K562 (cell line): Measurements from ENCODE around the gene NTM. TPM values are rescaled to one million over a fixed set of nuclear protein-coding genes. Genes with fewer than 3 reads are reported as not detected.

Experiments
- ATAC-seq: fragments of 200-7000 bp; cut with Tn5 transposase; 3 replicates; pipeline ENCODE4 v1.9.1; 2020; ENCODE audit warnings: moderate library complexity
- BruUV-seq: library from RNA; stranded (reverse); fragments of 400-500 nt; replicated peaks from 2 replicates; lab custom pipeline; 2021; lab: Mats Ljungman, UMichigan
- CTCF ChIA-PET: fragments of 300-600 bp; formaldehyde crosslinking; extraction: SDS; loops from one replicate; lab custom pipeline; 2021; ENCODE audit warnings: low intra/inter-chr PET ratio; lab: Yijun Ruan, JAX
- POLR2A ChIA-PET: fragments of 300-600, 350-650 bp; sonication (Branson Sonifier 250); formaldehyde crosslinking; extraction: SDS; loops from one replicate; lab custom pipeline; 2021; ENCODE audit warnings: antibody characterized with exemption, inconsistent platforms; lab: Yijun Ruan, JAX
- DNase-seq, 4 experiments: peaks; one replicate each; pipeline versions ENCODE4 v3.0.0 to v3.0.0-alpha.2; 2011 to 2018; ENCODE audit warnings: low spot score in 3 of 4, mixed read lengths in 3 of 4; ENCODE audit errors: extremely low read depth in 1 of 4
- FAIRE-seq: peaks from 2 replicates; lab custom pipeline; 2011; peaks lifted over from hg19 to GRCh38; lab: Jason Lieb, UNC
- H2AFZ ChIP-seq: 2 replicates; pipeline ENCODE4 v1.6.0; 2011; ENCODE audit warnings: low read depth, low read length, control low read depth, inconsistent platforms
- H3K27ac ChIP-seq: fragments of 200-600 bp; 3 replicates; pipeline ENCODE4 v1.8.0; 2011; ENCODE audit warnings: low read depth, mild to moderate bottlenecking, control low read depth, inconsistent platforms, low read length, moderate library complexity, mixed read lengths; ENCODE audit errors: extremely low read depth
- H3K27me3 ChIP-seq, 2 experiments: fragments of 300-600 bp in 1 of 2; 2 replicates in 1 of 2; 3 replicates in 1 of 2; pipeline versions ENCODE4 v1.6.0 to v1.8.0; 2011; ENCODE audit warnings: inconsistent platforms in 2 of 2, low read length in 2 of 2, mild to moderate bottlenecking in 1 of 2, mixed read lengths in 1 of 2, moderate library complexity in 1 of 2; ENCODE audit not compliant: control insufficient read depth in 2 of 2, insufficient read depth in 2 of 2
- H3K36me3 ChIP-seq: fragments of 300-600 bp; 3 replicates; pipeline ENCODE4 v1.8.0; 2011; ENCODE audit warnings: mild to moderate bottlenecking, low read length, inconsistent platforms; ENCODE audit not compliant: control insufficient read depth, insufficient read depth
- H3K4me1 ChIP-seq, 2 experiments: fragments of 200-600 bp in 1 of 2; replicated peaks in 1 of 2; 2 replicates in 1 of 2; 3 replicates in 1 of 2; pipeline versions ENCODE4 v1.5.1 to v1.8.0; 2011; ENCODE audit warnings: inconsistent platforms in 2 of 2, low read length in 2 of 2, mild to moderate bottlenecking in 1 of 2, mixed read lengths in 1 of 2, moderate library complexity in 1 of 2; ENCODE audit not compliant: control insufficient read depth in 2 of 2, insufficient read depth in 2 of 2
- H3K4me2 ChIP-seq: 2 replicates; pipeline ENCODE4 v1.6.1; 2011; ENCODE audit warnings: low read length, control low read depth, inconsistent platforms, mixed read lengths; ENCODE audit not compliant: insufficient read depth
- H3K4me3 ChIP-seq: fragments of 200-600 bp; sonication (generic), shearing (Covaris generic); 2 replicates; pipeline ENCODE4 v1.5.1; 2016; ENCODE audit warnings: control low read depth, inconsistent platforms
- H3K79me2 ChIP-seq: fragments of 200-600 bp; 3 replicates; pipeline ENCODE4 v1.8.0; 2011; ENCODE audit warnings: low read length, inconsistent platforms; ENCODE audit not compliant: control insufficient read depth, insufficient read depth
- H3K9ac ChIP-seq, 2 experiments: 2 replicates each; pipeline versions ENCODE4 v1.6.0 to v1.6.1; 2011; ENCODE audit warnings: low read depth in 2 of 2, low read length in 2 of 2, control low read depth in 1 of 2, inconsistent platforms in 1 of 2, mild to moderate bottlenecking in 1 of 2, mixed read lengths in 1 of 2; ENCODE audit not compliant: insufficient read depth in 1 of 2
- H3K9me1 ChIP-seq: one replicate; pipeline ENCODE4 v1.6.0; 2011; ENCODE audit warnings: inconsistent platforms, mild to moderate bottlenecking, low read length, moderate library complexity; ENCODE audit not compliant: control insufficient read depth, insufficient read depth
- H3K9me3 ChIP-seq: replicated peaks from 2 replicates; pipeline ENCODE4 v1.5.1; 2011; ENCODE audit warnings: low read depth, low read length, inconsistent platforms; ENCODE audit not compliant: control insufficient read depth, insufficient read depth
- H4K20me1 ChIP-seq: replicated peaks from 2 replicates; pipeline ENCODE4 v1.6.1; 2011; ENCODE audit warnings: low read length, inconsistent platforms, mixed read lengths; ENCODE audit not compliant: control insufficient read depth, insufficient read depth
- CBFA2T2 ChIP-seq: fragments of 450-650 bp; conservative IDR thresholded peaks from 2 replicates; pipeline ENCODE4 v1.6.1; 2017; ENCODE audit warnings: mild to moderate bottlenecking
- CCAR2 ChIP-seq: fragments of 200-400 bp; formaldehyde crosslinking; IDR thresholded peaks from 2 replicates; pipeline ENCODE4 v1.6.1; 2017; ENCODE audit warnings: mild to moderate bottlenecking, low read depth, low read length
- CHD2 ChIP-seq: IDR thresholded peaks from 2 replicates; pipeline ENCODE4 v1.6.1; 2011; ENCODE audit warnings: low read depth, low read length
- FOXP1 ChIP-seq: sonication (generic); formaldehyde crosslinking; IDR thresholded peaks from 2 replicates; pipeline ENCODE4 v1.8.0; 2022; ENCODE audit warnings: mild to moderate bottlenecking, missing genetic modification reagents
- GATAD2A ChIP-seq: fragments of 450-650 bp; IDR thresholded peaks from 2 replicates; pipeline ENCODE4 v1.6.1; 2017
- GTF3C2 ChIP-seq: IDR thresholded peaks from 3 replicates; pipeline ENCODE4 v1.6.1; 2011; ENCODE audit warnings: borderline replicate concordance, mild to moderate bottlenecking, moderate library complexity; ENCODE audit not compliant: insufficient read length; ENCODE audit errors: extremely low read depth
- ILK ChIP-seq: fragments of 450-650 bp; IDR thresholded peaks from 2 replicates; pipeline ENCODE4 v1.6.1; 2016; ENCODE audit warnings: missing genetic modification characterization, low read depth, mild to moderate bottlenecking, missing compliant biosample characterization, moderate library complexity, borderline replicate concordance
- KLF10 ChIP-seq: fragments of 250-450 bp; sonication (Bioruptor Pico); IDR thresholded peaks from 2 replicates; pipeline ENCODE4 v1.6.1; 2021; ENCODE audit warnings: matching md5 sums
- MCM5 ChIP-seq: fragments of 450-650 bp; IDR thresholded peaks from 2 replicates; pipeline ENCODE4 v1.6.1; 2016; ENCODE audit warnings: low read depth
- MITF ChIP-seq: IDR thresholded peaks from 2 replicates; pipeline ENCODE4 v1.6.1; 2014; ENCODE audit warnings: antibody characterized with exemption
- NR2F6 ChIP-seq: fragments of 450-650 bp; formaldehyde crosslinking; IDR thresholded peaks from 2 replicates; pipeline ENCODE4 v1.4.0; 2020; ENCODE audit warnings: mild to moderate bottlenecking
- RB1 ChIP-seq: fragments of 450-650 bp; IDR thresholded peaks from 2 replicates; pipeline ENCODE4 v1.6.1; 2017; ENCODE audit warnings: low read depth, mild to moderate bottlenecking
- SREBF2 ChIP-seq: sonication (generic); formaldehyde crosslinking; IDR thresholded peaks from 2 replicates; pipeline ENCODE4 v1.4.0; 2020; ENCODE audit warnings: mild to moderate bottlenecking, missing genetic modification reagents
- ZNF24 ChIP-seq: fragments of 450-650 bp; IDR thresholded peaks from 2 replicates; pipeline ENCODE4 v1.6.1; 2016
- ZNF668 ChIP-seq: fragments of 250-450 bp; sonication (Bioruptor Pico); IDR thresholded peaks from 2 replicates; pipeline ENCODE4 v1.8.0; 2022; ENCODE audit warnings: mild to moderate bottlenecking, inconsistent platforms
- WGBS: fragments of 100-300 bp; shearing (Covaris generic); methylation state at CpG from one replicate; pipeline ENCODE4 v1.1.6; 2016; ENCODE audit warnings: low coverage, mixed read lengths; ENCODE audit not compliant: insufficient coverage; ENCODE audit errors: missing lambda C conversion rate; 5-methylcytosine and 5-hydroxymethylcytosine counted together
- in situ Hi-C: fragments of 300-500 bp; cut with MboI; formaldehyde crosslinking; loops from 4 replicates; pipeline ENCODE4 v1.15.0; 2018; ENCODE audit warnings: inconsistent platforms, mixed read lengths
- intact Hi-C: fragments of 100-400 bp; cut with micrococcal nuclease; formaldehyde crosslinking; loops from 2 replicates; pipeline ENCODE4 v1.14.2; 2022
- polyA plus RNA-seq, 8 experiments: library from polyadenylated mRNA; depleted of rRNA in 4 of 8; stranded (reverse) in 5 of 8; unstranded in 3 of 8; fragments of >200 nt; fragmentation: Nextera tagmentation in 2 of 8; fragmentation: Illumina TruSeq in 1 of 8; extraction: Ambion mirVana in 2 of 8; extraction: Trizol in 1 of 8; gene quantifications; 2 replicates each; pipeline versions ENCODE4 v1.2.1 to v1.2.3, GENCODE V29; 2011 to 2014; ENCODE audit warnings: inconsistent platforms in 1 of 8, missing spikeins in 1 of 8
- total RNA-seq, 7 experiments: library from RNA; depleted of rRNA in 6 of 7; stranded (reverse); fragments of >200 nt in 6 of 7; fragmentation: Illumina TruSeq in 2 of 7; extraction: Trizol in 2 of 7; gene quantifications; 2 replicates each; pipeline versions ENCODE4 v1.2.1 to v1.2.3, GENCODE V29; 2011 to 2021; ENCODE audit warnings: low replicate concordance in 1 of 7
- TF ChIP-seq, protein P1 (sequence below): sonication (generic); formaldehyde crosslinking; IDR thresholded peaks from 2 replicates; pipeline ENCODE4 v1.8.0; 2022; ENCODE audit warnings: mild to moderate bottlenecking, missing genetic modification reagents, borderline replicate concordance
- TF ChIP-seq, protein P2 (sequence below): sonication (generic); formaldehyde crosslinking; IDR thresholded peaks from 2 replicates; pipeline ENCODE4 v1.9.0; 2022; ENCODE audit warnings: mild to moderate bottlenecking, missing genetic modification reagents

NTM gene
- total and polyA plus RNA-seq, 9 of the 15 experiments (the other 6 are each of a cell fraction or from before 2014, with no cell fraction given), result not detected

DNA sequence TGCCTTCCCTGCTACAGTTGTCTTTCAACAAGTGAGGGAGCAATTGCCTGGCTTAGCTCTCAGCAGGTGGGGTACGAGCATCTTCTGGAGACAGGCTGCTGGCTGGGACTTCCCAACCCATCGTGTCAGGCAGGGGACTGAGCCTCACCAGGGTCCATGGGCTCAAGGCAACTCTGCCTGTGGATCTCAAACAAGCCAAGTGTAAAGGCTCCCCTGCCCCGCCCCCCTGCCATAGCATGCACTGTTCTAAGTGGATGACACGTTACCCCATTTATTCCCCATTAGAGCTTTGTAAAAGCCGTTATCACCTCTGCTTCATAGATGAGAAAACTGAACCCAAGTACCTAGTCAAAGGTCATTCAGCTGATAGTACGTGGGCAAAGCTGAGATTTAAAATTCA is 222.9 kb downstream of the NTM start:
- H2AFZ ChIP-seq, result no peak overlapping the region
- no peaks in the 10 kb centered on the region for H3K9me3 ChIP-seq
- FAIRE-seq, result no peak
- ChIA-PET POLR2A (no interaction called here), CTCF (no interaction called here)
- no peaks in the 10 kb centered on the region for H3K79me2 ChIP-seq
- no peaks in the 10 kb centered on the region for H3K9me1 ChIP-seq
- H3K4me3 ChIP-seq, result no peak overlapping the region
- in situ Hi-C loops (no loop called here), intact Hi-C loops (no loop called here)
- no peaks in the 10 kb centered on the region for H4K20me1 ChIP-seq
- H3K27me3 ChIP-seq, result no peaks in the 10 kb centered on the region
- no TSS peak for BruUV-seq
- DNase-seq, result no peak
- H3K4me1 ChIP-seq, result no peaks in the 10 kb centered on the region
- 1% methylated on average over 6 of the region's 6 CpGs for WGBS
- no peak overlapping the region for H3K4me2 ChIP-seq
- ATAC-seq, result no peak
- no peak overlapping the region for H3K27ac ChIP-seq
- H3K36me3 ChIP-seq, result no peaks in the 10 kb centered on the region
- no peak for TF ChIP-seq CHD2
- no peak for TF ChIP-seq SREBF2 (CRISPR knock-in tag)
- no peak for TF ChIP-seq GTF3C2
- TF ChIP-seq GATAD2A, result no peak
- TF ChIP-seq ILK (tag), result no peak
- TF ChIP-seq FOXP1, result no peak
- no peak for TF ChIP-seq ZNF24
- no peak for TF ChIP-seq RB1
- no peak for TF ChIP-seq CBFA2T2
- no peak for TF ChIP-seq ZNF668 (CRISPR knock-in tag)
- no peak for TF ChIP-seq KLF10
- no peak for TF ChIP-seq CCAR2
- TF ChIP-seq, protein P1, sequence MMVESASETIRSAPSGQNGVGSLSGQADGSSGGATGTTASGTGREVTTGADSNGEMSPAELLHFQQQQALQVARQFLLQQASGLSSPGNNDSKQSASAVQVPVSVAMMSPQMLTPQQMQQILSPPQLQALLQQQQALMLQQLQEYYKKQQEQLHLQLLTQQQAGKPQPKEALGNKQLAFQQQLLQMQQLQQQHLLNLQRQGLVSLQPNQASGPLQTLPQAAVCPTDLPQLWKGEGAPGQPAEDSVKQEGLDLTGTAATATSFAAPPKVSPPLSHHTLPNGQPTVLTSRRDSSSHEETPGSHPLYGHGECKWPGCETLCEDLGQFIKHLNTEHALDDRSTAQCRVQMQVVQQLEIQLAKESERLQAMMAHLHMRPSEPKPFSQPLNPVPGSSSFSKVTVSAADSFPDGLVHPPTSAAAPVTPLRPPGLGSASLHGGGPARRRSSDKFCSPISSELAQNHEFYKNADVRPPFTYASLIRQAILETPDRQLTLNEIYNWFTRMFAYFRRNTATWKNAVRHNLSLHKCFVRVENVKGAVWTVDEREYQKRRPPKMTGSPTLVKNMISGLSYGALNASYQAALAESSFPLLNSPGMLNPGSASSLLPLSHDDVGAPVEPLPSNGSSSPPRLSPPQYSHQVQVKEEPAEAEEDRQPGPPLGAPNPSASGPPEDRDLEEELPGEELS (CRISPR knock-in tag), result no peak
- no peak for TF ChIP-seq NR2F6
- TF ChIP-seq, protein P2, sequence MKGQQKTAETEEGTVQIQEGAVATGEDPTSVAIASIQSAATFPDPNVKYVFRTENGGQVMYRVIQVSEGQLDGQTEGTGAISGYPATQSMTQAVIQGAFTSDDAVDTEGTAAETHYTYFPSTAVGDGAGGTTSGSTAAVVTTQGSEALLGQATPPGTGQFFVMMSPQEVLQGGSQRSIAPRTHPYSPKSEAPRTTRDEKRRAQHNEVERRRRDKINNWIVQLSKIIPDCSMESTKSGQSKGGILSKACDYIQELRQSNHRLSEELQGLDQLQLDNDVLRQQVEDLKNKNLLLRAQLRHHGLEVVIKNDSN (CRISPR knock-in tag), result no peak
- no peak for TF ChIP-seq MITF
- TF ChIP-seq MCM5, result no peak
- H3K9ac ChIP-seq, result no peak overlapping the region
